ENCODE results near the gene VPS8.

DNA sequence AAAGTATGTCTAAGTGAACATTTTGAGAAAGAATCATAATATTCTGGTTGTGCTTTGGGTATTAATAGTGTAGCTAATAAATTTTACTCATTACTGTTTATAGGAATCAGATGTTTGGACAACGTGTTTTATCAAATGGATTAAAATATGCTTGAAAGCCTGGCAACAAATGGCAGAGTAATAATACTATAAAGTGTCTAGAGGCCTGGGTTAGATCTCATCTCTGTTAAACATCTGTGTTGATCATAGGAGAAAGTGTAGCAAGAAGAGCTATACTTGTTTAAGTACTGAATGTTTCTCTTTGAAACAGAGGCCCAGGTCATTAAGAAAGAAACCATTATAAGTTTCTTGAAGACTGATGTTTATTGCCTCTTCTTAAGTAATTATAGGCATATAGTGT is 30.5 kb downstream of the VPS8 start:
- TF ChIP-seq POLR2A (IDR thresholded peaks at IDR 0.05) = no peak
- TF ChIP-seq, protein P1, sequence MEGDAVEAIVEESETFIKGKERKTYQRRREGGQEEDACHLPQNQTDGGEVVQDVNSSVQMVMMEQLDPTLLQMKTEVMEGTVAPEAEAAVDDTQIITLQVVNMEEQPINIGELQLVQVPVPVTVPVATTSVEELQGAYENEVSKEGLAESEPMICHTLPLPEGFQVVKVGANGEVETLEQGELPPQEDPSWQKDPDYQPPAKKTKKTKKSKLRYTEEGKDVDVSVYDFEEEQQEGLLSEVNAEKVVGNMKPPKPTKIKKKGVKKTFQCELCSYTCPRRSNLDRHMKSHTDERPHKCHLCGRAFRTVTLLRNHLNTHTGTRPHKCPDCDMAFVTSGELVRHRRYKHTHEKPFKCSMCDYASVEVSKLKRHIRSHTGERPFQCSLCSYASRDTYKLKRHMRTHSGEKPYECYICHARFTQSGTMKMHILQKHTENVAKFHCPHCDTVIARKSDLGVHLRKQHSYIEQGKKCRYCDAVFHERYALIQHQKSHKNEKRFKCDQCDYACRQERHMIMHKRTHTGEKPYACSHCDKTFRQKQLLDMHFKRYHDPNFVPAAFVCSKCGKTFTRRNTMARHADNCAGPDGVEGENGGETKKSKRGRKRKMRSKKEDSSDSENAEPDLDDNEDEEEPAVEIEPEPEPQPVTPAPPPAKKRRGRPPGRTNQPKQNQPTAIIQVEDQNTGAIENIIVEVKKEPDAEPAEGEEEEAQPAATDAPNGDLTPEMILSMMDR (IDR thresholded peaks at IDR 0.05) = no peak

Data from breast epithelium (tissue), 3 donors.